Putamen (tissue), 1 donor: ENCODE measurements around the gene DXO.
"Not testable (repeated sequence)": the region's sequence is repeated elsewhere in the genome, so short reads cannot be mapped to it uniquely, and the experiment has no call there.

ENCODE experiments used
- DNase-seq: peaks from one replicate; pipeline ENCODE4 v3.0.0-alpha.2; 2016; ENCODE audit warnings: low spot score

Gene DXO

GRCh38 chr6:31958741-31959739, 12.9 kb downstream of the DXO start, which contains the start of the genes NELFE and SKIC2:
Gene NELFE (minus strand): TSS chr6:31958971. CDS start chr6:31958446, 525 bp downstream.
Gene SKIC2 (plus strand): TSS chr6:31959175. CDS start chr6:31959193, 18 bp downstream.
- peak; percentile 99 for DNase-seq

- DNase-seq, result no peak
These were observed 13.6 kb downstream of the DXO start for GRCh38 chr6:31958412-31958740.

GRCh38 chr6:31956796-31957195, 15.1 kb downstream of the DXO start:
- DNase-seq, result no peak

- DNase-seq, result no peak
These were observed 17.4 kb downstream of the DXO start for GRCh38 chr6:31954511-31954910.

GRCh38 chr6:31952890-31953289, 19.0 kb downstream of the DXO start:
- DNase-seq, result no peak

- no peak for DNase-seq
These were observed 19.7 kb downstream of the DXO start for GRCh38 chr6:31952140-31952805.

GRCh38 chr6:31949926-31950548, 21.9 kb downstream of the DXO start:
- no peak for DNase-seq

- no peak for DNase-seq
These were observed 23.1 kb downstream of the DXO start for GRCh38 chr6:31948753-31949413.

- DNase-seq, result no peak
These were observed 23.6 kb downstream of the DXO start for GRCh38 chr6:31948306-31948705.

GRCh38 chr6:31947864-31948263, 24.1 kb downstream of the DXO start:
- DNase-seq, result no peak

- DNase-seq, result no peak
These were observed 24.8 kb downstream of the DXO start for GRCh38 chr6:31947070-31947675.

GRCh38 chr6:31946370-31946885, 25.5 kb downstream of the DXO start:
- no peak for DNase-seq

GRCh38 chr6:31945507-31946369, 26.2 kb downstream of the DXO start, which contains the start of gene CFB:
Gene CFB (plus strand): TSS chr6:31946095. CDS start chr6:31946222, 127 bp downstream.
- no peak for DNase-seq

- no peak for DNase-seq
These were observed 26.8 kb downstream of the DXO start for GRCh38 chr6:31945154-31945506.

GRCh38 chr6:31943742-31944141, 28.2 kb downstream of the DXO start:
- no peak for DNase-seq

- DNase-seq, result no peak
These were observed 31.7 kb downstream of the DXO start for GRCh38 chr6:31940256-31940664.

- DNase-seq, result no peak
These were observed 36.1 kb downstream of the DXO start for GRCh38 chr6:31935823-31936222.

- no peak for DNase-seq
These were observed 36.9 kb downstream of the DXO start for GRCh38 chr6:31935021-31935420.

- no peak for DNase-seq
These were observed 38.4 kb downstream of the DXO start for GRCh38 chr6:31933537-31933936.

GRCh38 chr6:31932137-31932536, 39.8 kb downstream of the DXO start:
- not testable (repeated sequence) for DNase-seq
